22Rv1 (cell line): Measurements from ENCODE around the gene SFRP2.

Source experiments
- CTCF ChIP-seq: fragments of 450-650 bp; IDR thresholded peaks from 2 replicates; pipeline ENCODE4 v1.5.1; 2017; ENCODE audit warnings: mild to moderate bottlenecking
- ZFX ChIP-seq: fragments of 450-650 bp; IDR thresholded peaks from 2 replicates; pipeline ENCODE4 v1.6.1; 2017; ENCODE audit warnings: antibody characterized with exemption, borderline replicate concordance

GRCh38 chr4:153832720-153833287, 43.9 kb upstream of the SFRP2 start:
- no peak for TF ChIP-seq CTCF
- TF ChIP-seq ZFX, result no peak
